ENCODE measurements around the gene RAB21.
A peak's percentile ranks its signal among the peaks of the same experiment; 100 is the strongest.

Gene RAB21

DNA sequence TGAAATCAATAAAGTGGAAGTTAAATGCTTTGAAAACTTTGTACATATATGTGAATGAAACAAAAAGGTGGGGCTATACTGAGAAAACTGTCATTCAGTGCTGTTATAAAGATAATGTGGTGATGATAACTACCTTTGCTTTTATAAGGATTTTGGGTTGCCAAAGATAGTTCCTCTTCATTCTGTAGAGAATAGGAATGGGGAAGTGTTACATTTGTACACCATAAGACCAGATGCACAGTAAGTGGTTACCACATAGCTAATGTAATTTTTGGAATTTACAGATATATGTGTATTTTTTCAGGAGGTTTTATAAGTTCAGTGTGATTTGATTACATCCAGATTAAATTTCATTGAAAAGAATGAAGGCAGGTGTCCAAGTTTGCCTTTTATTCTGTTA, 18.1 kb downstream of the RAB21 start:
- H3K4me3 ChIP-seq (ENCODE audit: low read depth, low read length): no peak overlapping the region
- in situ Hi-C loops (cut with HindIII; ENCODE audit: low sequenced_read_pairs): no loop called here
- TF ChIP-seq, protein P1, sequence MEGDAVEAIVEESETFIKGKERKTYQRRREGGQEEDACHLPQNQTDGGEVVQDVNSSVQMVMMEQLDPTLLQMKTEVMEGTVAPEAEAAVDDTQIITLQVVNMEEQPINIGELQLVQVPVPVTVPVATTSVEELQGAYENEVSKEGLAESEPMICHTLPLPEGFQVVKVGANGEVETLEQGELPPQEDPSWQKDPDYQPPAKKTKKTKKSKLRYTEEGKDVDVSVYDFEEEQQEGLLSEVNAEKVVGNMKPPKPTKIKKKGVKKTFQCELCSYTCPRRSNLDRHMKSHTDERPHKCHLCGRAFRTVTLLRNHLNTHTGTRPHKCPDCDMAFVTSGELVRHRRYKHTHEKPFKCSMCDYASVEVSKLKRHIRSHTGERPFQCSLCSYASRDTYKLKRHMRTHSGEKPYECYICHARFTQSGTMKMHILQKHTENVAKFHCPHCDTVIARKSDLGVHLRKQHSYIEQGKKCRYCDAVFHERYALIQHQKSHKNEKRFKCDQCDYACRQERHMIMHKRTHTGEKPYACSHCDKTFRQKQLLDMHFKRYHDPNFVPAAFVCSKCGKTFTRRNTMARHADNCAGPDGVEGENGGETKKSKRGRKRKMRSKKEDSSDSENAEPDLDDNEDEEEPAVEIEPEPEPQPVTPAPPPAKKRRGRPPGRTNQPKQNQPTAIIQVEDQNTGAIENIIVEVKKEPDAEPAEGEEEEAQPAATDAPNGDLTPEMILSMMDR (IDR thresholded peaks at IDR 0.05; ENCODE audit: low read depth, low read length): no peak
- no peak for DNase-seq (ENCODE audit: low read depth, low spot score)

DNA sequence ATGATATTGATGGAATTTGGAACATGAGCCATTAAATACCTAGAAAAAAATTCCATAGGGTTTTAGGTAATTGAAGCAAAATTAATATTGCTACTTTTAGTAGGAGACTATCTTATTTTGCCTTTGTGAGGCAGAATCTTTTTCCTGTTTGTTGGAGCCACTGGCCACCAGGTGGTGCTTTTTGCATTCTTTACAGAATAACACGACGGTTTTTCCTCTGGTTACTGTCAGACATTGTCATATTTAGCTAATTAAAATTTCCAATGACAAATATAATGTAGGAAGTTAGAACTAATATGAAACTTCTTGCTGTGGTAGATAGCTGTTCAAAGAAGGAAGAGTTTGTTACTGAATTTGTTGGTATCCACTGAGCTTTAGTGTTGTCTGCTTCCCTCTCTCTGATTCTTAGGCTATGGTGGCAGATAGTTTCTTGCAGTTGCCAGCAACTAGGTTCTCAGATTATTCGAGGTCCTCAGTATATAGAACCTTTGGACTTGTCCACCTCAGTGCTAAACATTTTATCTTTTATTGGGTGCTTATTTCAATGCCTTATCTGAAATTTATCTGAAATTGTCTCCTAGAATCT, 25.7 kb downstream of the RAB21 start:
- TF ChIP-seq, protein P1 (IDR thresholded peaks at IDR 0.05; ENCODE audit: low read depth, low read length): peak; percentile 72
- H3K4me3 ChIP-seq (ENCODE audit: low read depth, low read length): no peak overlapping the region
- in situ Hi-C loops (cut with HindIII; ENCODE audit: low sequenced_read_pairs): no loop called here
- DNase-seq (ENCODE audit: low read depth, low spot score): peak; percentile 46

DNA sequence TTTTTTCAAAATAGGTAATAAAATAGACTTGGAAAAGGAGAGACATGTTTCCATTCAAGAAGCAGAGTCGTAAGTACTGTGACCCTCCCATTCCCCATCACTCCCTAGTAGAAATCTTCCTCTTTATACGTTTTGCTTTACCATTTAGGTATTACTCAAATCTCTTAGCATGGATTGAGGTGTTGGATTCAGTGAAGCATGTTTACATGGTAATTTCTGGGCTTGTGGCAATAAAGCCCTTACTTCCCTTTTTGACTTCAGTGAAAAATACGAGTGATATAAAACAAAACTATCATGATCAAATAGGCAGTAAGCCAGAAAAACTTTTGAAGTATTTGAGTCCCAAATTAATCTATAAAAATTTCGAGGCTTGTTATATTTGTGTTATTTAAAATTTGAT, 27.4 kb downstream of the RAB21 start:
- in situ Hi-C loops (cut with HindIII; ENCODE audit: low sequenced_read_pairs): no loop called here
- H3K4me3 ChIP-seq (ENCODE audit: low read depth, low read length): no peak overlapping the region
- TF ChIP-seq, protein P1 (IDR thresholded peaks at IDR 0.05; ENCODE audit: low read depth, low read length): no peak
- DNase-seq (ENCODE audit: low read depth, low spot score): no peak

DNA sequence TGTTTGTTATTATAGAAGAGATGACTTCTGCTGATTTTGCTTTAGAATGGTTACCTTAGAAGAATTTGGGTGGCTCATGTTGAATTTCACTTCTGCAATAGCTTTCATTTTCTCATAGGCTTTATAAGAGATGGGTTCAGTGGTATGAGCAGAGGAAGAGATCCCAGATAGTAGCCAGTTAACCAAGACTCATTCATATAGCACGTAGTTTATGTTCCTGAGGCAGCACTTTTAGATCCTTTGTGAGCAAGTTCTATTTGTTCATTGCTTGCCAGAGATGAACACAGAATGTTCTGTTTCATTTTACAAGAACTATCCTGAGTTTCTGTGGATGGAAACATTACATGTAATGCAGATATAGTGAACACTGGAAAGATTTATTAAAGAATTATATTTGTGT, 32.2 kb downstream of the RAB21 start:
- in situ Hi-C loops (cut with HindIII; ENCODE audit: low sequenced_read_pairs): no loop called here
- no peak overlapping the region for H3K4me3 ChIP-seq (ENCODE audit: low read depth, low read length)
- TF ChIP-seq, protein P1 (IDR thresholded peaks at IDR 0.05; ENCODE audit: low read depth, low read length): no peak
- DNase-seq (ENCODE audit: low read depth, low spot score): no peak

DNA sequence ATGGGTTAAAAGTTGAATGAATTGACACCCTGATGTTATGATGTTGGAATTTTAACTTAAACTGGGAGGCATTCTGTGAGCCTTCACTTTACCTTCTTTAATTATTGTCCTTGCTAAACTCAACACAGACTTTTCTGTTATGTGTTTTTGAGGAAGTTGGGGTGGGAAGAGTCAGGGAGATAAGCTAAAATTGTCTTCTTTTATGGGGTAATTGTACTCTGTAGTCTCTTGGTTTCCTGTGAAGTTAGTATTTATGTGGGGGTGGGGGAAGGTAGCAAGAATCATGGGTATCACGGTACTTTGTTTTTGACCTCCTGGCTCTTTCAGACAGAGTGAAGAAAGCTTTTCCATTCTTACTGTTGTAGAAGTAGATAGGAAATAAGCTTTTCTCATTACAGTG, 32.9 kb downstream of the RAB21 start:
- in situ Hi-C loops (cut with HindIII; ENCODE audit: low sequenced_read_pairs): no loop called here
- no peak for DNase-seq (ENCODE audit: low read depth, low spot score)
- TF ChIP-seq, protein P1 (IDR thresholded peaks at IDR 0.05; ENCODE audit: low read depth, low read length): no peak
- no peak overlapping the region for H3K4me3 ChIP-seq (ENCODE audit: low read depth, low read length)

DNA sequence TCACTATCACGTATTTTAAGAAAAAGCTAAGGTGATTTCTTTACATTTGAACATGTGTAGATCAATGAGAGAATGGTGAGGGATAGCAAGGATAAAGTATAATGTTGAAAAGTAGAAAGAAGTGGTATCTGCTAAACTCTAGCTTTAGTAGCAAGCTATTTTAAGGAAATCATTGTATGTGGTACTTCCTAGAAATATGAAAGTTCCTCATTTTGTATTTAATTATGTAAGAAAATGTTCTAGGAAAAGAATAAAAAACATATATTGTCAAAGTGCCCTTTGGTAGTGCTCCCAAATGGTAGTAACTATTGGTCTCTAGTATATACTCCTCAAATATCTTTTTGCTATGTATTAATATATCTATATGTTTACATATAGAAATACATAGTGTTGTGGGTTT, 35.7 kb downstream of the RAB21 start:
- in situ Hi-C loops (cut with HindIII; ENCODE audit: low sequenced_read_pairs): no loop called here
- no peak for DNase-seq (ENCODE audit: low read depth, low spot score)
- TF ChIP-seq, protein P1 (IDR thresholded peaks at IDR 0.05; ENCODE audit: low read depth, low read length): no peak
- no peak overlapping the region for H3K4me3 ChIP-seq (ENCODE audit: low read depth, low read length)

Data from astrocyte of the spinal cord (primary cell).